Activated CD4-positive, alpha-beta T cell treated with anti-CD3 and anti-CD28 coated beads, Interleukin-2, amount 10 ng/mL, durations not matched to agents 7 days and 5 days (primary cell): ENCODE data around the gene ST7L. TPM values are rescaled to one million over a fixed set of nuclear protein-coding genes. Genes with fewer than 3 reads are reported as not detected.

Experiments
- CTCF ChIA-PET: fragments of 350-600 bp; sonication (Branson Sonifier 250); formaldehyde crosslinking; loops from one replicate; lab custom pipeline; 2021; ENCODE audit warnings: antibody characterized with exemption; lab: Charles Lee
- POLR2A ChIA-PET: fragments of 350-600 bp; sonication (Branson Sonifier 250); formaldehyde crosslinking; loops from one replicate; lab custom pipeline; 2021; ENCODE audit warnings: antibody characterized with exemption; lab: Charles Lee
- DNase-seq: peaks from one replicate; pipeline ENCODE4 v3.0.0-alpha.2; 2020
- H3K27ac Mint-ChIP-seq: one replicate; pipeline ENCODE4 v1.8.0; 2021; ENCODE audit warnings: mild to moderate bottlenecking, moderate library complexity, mixed read lengths
- H3K27me3 Mint-ChIP-seq: one replicate; pipeline ENCODE4 v1.8.0; 2021; ENCODE audit warnings: mixed read lengths
- H3K36me3 Mint-ChIP-seq: one replicate; pipeline ENCODE4 v1.8.0; 2021; ENCODE audit warnings: low read depth, mixed read lengths
- H3K4me1 Mint-ChIP-seq: one replicate; pipeline ENCODE4 v1.8.0; 2021; ENCODE audit warnings: mixed read lengths
- H3K4me3 Mint-ChIP-seq: one replicate; pipeline ENCODE4 v1.8.0; 2021; ENCODE audit warnings: mild to moderate bottlenecking, moderate library complexity, mixed read lengths
- H3K9me3 Mint-ChIP-seq: one replicate; pipeline ENCODE4 v1.8.0; 2021; ENCODE audit warnings: mixed read lengths
- total RNA-seq, 2 experiments: library from RNA; stranded (reverse); gene quantifications; one replicate each; pipeline ENCODE4 v1.2.3, GENCODE V29; 2021

ST7L gene
- total RNA-seq, 2 experiments from 2014 or later: 13.8 to 18.5 TPM

GRCh38 chr1:112517646-112518045 is 101.3 kb downstream of the ST7L start:
- Mint-ChIP-seq H3K27ac (no peak overlapping the region), H3K36me3 (no peaks in the 10 kb centered on the region), H3K4me3 (no peak overlapping the region), H3K9me3 (no peaks in the 10 kb centered on the region), H3K27me3 (no peaks in the 10 kb centered on the region), H3K4me1 (no peaks in the 10 kb centered on the region)
- POLR2A ChIA-PET: no interaction called here
- DNase-seq: no peak
- CTCF ChIA-PET: no interaction called here

- H3K27me3 Mint-ChIP-seq: no peaks in the 10 kb centered on the region
- no peak for DNase-seq
- no peaks in the 10 kb centered on the region for H3K4me1 Mint-ChIP-seq
- no peak overlapping the region for H3K4me3 Mint-ChIP-seq
- ChIA-PET CTCF (interaction anchor here (0.9 kb wide), 1 partner anchor 15 kb away, joined by 3 read pairs; no protein-coding TSS in a partner anchor), POLR2A (no interaction called here)
- H3K9me3 Mint-ChIP-seq: no peaks in the 10 kb centered on the region
- H3K36me3 Mint-ChIP-seq: no peaks in the 10 kb centered on the region
- no peak overlapping the region for H3K27ac Mint-ChIP-seq
Observed at GRCh38 chr1:112517231-112517630, 101.7 kb downstream of the ST7L start.

GRCh38 chr1:112516141-112516540 is 102.8 kb downstream of the ST7L start:
- POLR2A ChIA-PET: no interaction called here
- CTCF ChIA-PET: interaction anchor here (0.9 to 1.3 kb wide), 3 partner anchors 12 to 125 kb away, joined by 3 to 4 read pairs (median 4); no protein-coding TSS in a partner anchor
- no peaks in the 10 kb centered on the region for H3K9me3 Mint-ChIP-seq
- DNase-seq: no peak
- no peaks in the 10 kb centered on the region for H3K4me1 Mint-ChIP-seq
- peaks cover 6% of the 10 kb centered on the region for H3K27me3 Mint-ChIP-seq
- H3K4me3 Mint-ChIP-seq: no peak overlapping the region
- no peak overlapping the region for H3K27ac Mint-ChIP-seq
- no peaks in the 10 kb centered on the region for H3K36me3 Mint-ChIP-seq

- Mint-ChIP-seq H3K36me3 (no peaks in the 10 kb centered on the region), H3K9me3 (no peaks in the 10 kb centered on the region), H3K4me1 (no peaks in the 10 kb centered on the region), H3K27ac (no peak overlapping the region), H3K4me3 (no peak overlapping the region), H3K27me3 (peaks cover 12% of the 10 kb centered on the region)
- POLR2A ChIA-PET: no interaction called here
- CTCF ChIA-PET: interaction anchor here (0.7 to 1.3 kb wide), 3 partner anchors 11 to 124 kb away, joined by 3 to 4 read pairs (median 4); no protein-coding TSS in a partner anchor
- DNase-seq: no peak
Observed at GRCh38 chr1:112515311-112516009, 103.5 kb downstream of the ST7L start.

GRCh38 chr1:112514901-112515300 is 104.0 kb downstream of the ST7L start:
- Mint-ChIP-seq H3K4me1 (no peaks in the 10 kb centered on the region), H3K4me3 (no peak overlapping the region), H3K36me3 (no peaks in the 10 kb centered on the region), H3K27ac (no peak overlapping the region), H3K27me3 (peaks cover 18% of the 10 kb centered on the region), H3K9me3 (no peaks in the 10 kb centered on the region)
- CTCF ChIA-PET: interaction anchor here (1.1 to 1.7 kb wide), 2 partner anchors 10 to 12 kb away, joined by 3 to 4 read pairs; no protein-coding TSS in a partner anchor
- DNase-seq: no peak
- POLR2A ChIA-PET: no interaction called here

GRCh38 chr1:112513112-112513870 is 105.7 kb downstream of the ST7L start:
- CTCF ChIA-PET: interaction anchor here (0.6 to 1.7 kb wide), 3 partner anchors 8 to 89 kb away, joined by 3 to 4 read pairs (median 4); no protein-coding TSS in a partner anchor

GRCh38 chr1:112511897-112512296 is 107.0 kb downstream of the ST7L start:
- no peaks in the 10 kb centered on the region for H3K36me3 Mint-ChIP-seq
- CTCF ChIA-PET: interaction anchor here (0.5 to 1.1 kb wide), 3 partner anchors 10 to 96 kb away, joined by 3 to 9 read pairs (median 4); no protein-coding TSS in a partner anchor
- peaks cover 32% of the 10 kb centered on the region for H3K27me3 Mint-ChIP-seq
- H3K9me3 Mint-ChIP-seq: no peaks in the 10 kb centered on the region
- H3K4me1 Mint-ChIP-seq: peaks cover 5% of the 10 kb centered on the region
- no peak overlapping the region for H3K27ac Mint-ChIP-seq
- POLR2A ChIA-PET: no interaction called here
- H3K4me3 Mint-ChIP-seq: no peak overlapping the region
- no peak for DNase-seq

More at GRCh38 chr1:112513112-112513870, 105.7 kb downstream of the ST7L start:
- H3K27ac Mint-ChIP-seq: no peak overlapping the region
- no peaks in the 10 kb centered on the region for H3K9me3 Mint-ChIP-seq
- peaks cover 2% of the 10 kb centered on the region for H3K4me1 Mint-ChIP-seq
- peaks cover 28% of the 10 kb centered on the region for H3K27me3 Mint-ChIP-seq
- H3K36me3 Mint-ChIP-seq: no peaks in the 10 kb centered on the region
- H3K4me3 Mint-ChIP-seq: no peak overlapping the region
- DNase-seq: no peak
- POLR2A ChIA-PET: no interaction called here

- Mint-ChIP-seq H3K36me3 (no peaks in the 10 kb centered on the region), H3K4me3 (no peak overlapping the region), H3K4me1 (peaks cover 5% of the 10 kb centered on the region), H3K27ac (no peak overlapping the region), H3K27me3 (peaks cover 37% of the 10 kb centered on the region), H3K9me3 (no peaks in the 10 kb centered on the region)
- ChIA-PET POLR2A (no interaction called here), CTCF (interaction anchor here (0.7 to 1.2 kb wide), 2 partner anchors 32 to 345 kb away, joined by 3 read pairs; no protein-coding TSS in a partner anchor)
- DNase-seq: no peak
Observed at GRCh38 chr1:112510340-112510739, 108.6 kb downstream of the ST7L start.

GRCh38 chr1:112509660-112510178 is 109.2 kb downstream of the ST7L start:
- Mint-ChIP-seq H3K9me3 (no peaks in the 10 kb centered on the region), H3K36me3 (no peaks in the 10 kb centered on the region), H3K27me3 (peaks cover 42% of the 10 kb centered on the region), H3K4me1 (peaks cover 5% of the 10 kb centered on the region), H3K4me3 (peak overlapping the region; percentile 48), H3K27ac (no peak overlapping the region)
- CTCF ChIA-PET: interaction anchor here (0.7 kb wide), 1 partner anchor 346 kb away, joined by 3 read pairs; no protein-coding TSS in a partner anchor
- POLR2A ChIA-PET: no interaction called here
- DNase-seq: no peak

GRCh38 chr1:112509005-112509659 is 109.8 kb downstream of the ST7L start:
- POLR2A ChIA-PET: no interaction called here
- no peak overlapping the region for H3K27ac Mint-ChIP-seq
- no peaks in the 10 kb centered on the region for H3K36me3 Mint-ChIP-seq
- peak overlapping the region; percentile 48 for H3K4me3 Mint-ChIP-seq
- H3K9me3 Mint-ChIP-seq: no peaks in the 10 kb centered on the region
- peaks cover 5% of the 10 kb centered on the region for H3K4me1 Mint-ChIP-seq
- H3K27me3 Mint-ChIP-seq: peaks cover 48% of the 10 kb centered on the region
- DNase-seq: no peak
- CTCF ChIA-PET: no interaction called here

GRCh38 chr1:112508278-112509004 is 110.5 kb downstream of the ST7L start, which contains the start of gene WNT2B:
WNT2B (plus strand) TSS chr1:112508965; CDS start chr1:112509263, 298 bp downstream.
- Mint-ChIP-seq H3K27me3 (peaks cover 53% of the 10 kb centered on the region), H3K4me3 (peak within 1 kb of the TSS; percentile 68), H3K4me1 (peaks cover 5% of the 10 kb centered on the region), H3K27ac (no peak within 1 kb of the TSS), H3K36me3 (no peaks in the 10 kb centered on the region), H3K9me3 (no peaks in the 10 kb centered on the region)
- ChIA-PET POLR2A (interaction anchor here (0.7 kb wide), 1 partner anchor 457 kb away, joined by 3 read pairs; no protein-coding TSS in a partner anchor), CTCF (no interaction called here)
- peak; percentile 49 for DNase-seq

- peaks cover 59% of the 10 kb centered on the region for H3K27me3 Mint-ChIP-seq
- DNase-seq: peak; percentile 23
- POLR2A ChIA-PET: interaction anchor here (0.7 kb wide), 1 partner anchor 456 kb away, joined by 3 read pairs; no protein-coding TSS in a partner anchor
Observed at GRCh38 chr1:112507921-112508277, 111.0 kb downstream of the ST7L start.

More at GRCh38 chr1:112507921-112508277, 111.0 kb downstream of the ST7L start:
- H3K36me3 Mint-ChIP-seq: no peaks in the 10 kb centered on the region
- peak overlapping the region; percentile 68 for H3K4me3 Mint-ChIP-seq
- H3K9me3 Mint-ChIP-seq: no peaks in the 10 kb centered on the region
- CTCF ChIA-PET: no interaction called here
- no peak overlapping the region for H3K27ac Mint-ChIP-seq
- H3K4me1 Mint-ChIP-seq: peaks cover 5% of the 10 kb centered on the region
